GM12892 (cell line): ENCODE data around the gene ATP6AP2.
"Not testable (repeated sequence)": the region's sequence is repeated elsewhere in the genome, so short reads cannot be mapped to it uniquely, and the experiment has no call there.

Source experiments
- DNase-seq: peaks from one replicate; pipeline ENCODE4 v3.0.0; 2011; ENCODE audit not compliant: insufficient read length
- FAIRE-seq: peaks from 2 replicates; lab custom pipeline; 2011; peaks lifted over from hg19 to GRCh38; lab: Jason Lieb, UNC
- POLR2A ChIP-seq: IDR thresholded peaks from 2 replicates; pipeline ENCODE4 v1.6.1; 2011; ENCODE audit warnings: low read depth, low read length, control low read depth
- POLR2AphosphoS5 ChIP-seq: IDR thresholded peaks from 2 replicates; pipeline ENCODE4 v1.6.1; 2011; ENCODE audit warnings: low read depth, low read length, control low read depth
- TAF1 ChIP-seq: IDR thresholded peaks from 2 replicates; pipeline ENCODE4 v1.6.1; 2011; ENCODE audit warnings: low read depth, mild to moderate bottlenecking, control low read depth, low read length, borderline replicate concordance

ATP6AP2 gene

GRCh38 chrX:40579141-40579540, 1.6 kb upstream of the ATP6AP2 start:
- no peak for TF ChIP-seq POLR2AphosphoS5
- TF ChIP-seq POLR2A: no peak
- TF ChIP-seq TAF1: no peak
- no peak for FAIRE-seq
- no peak for DNase-seq

GRCh38 chrX:40579900-40580536, 752 bp upstream of the ATP6AP2 start:
- FAIRE-seq: peak; percentile 5
- DNase-seq: no peak
- TF ChIP-seq POLR2AphosphoS5 (no peak), POLR2A (no peak), TAF1 (no peak)

GRCh38 chrX:40581336-40581920, 658 bp downstream of the ATP6AP2 start:
- no peak for FAIRE-seq
- TF ChIP-seq TAF1: no peak
- TF ChIP-seq POLR2AphosphoS5: no peak
- TF ChIP-seq POLR2A: no peak
- DNase-seq: no peak

- DNase-seq, FAIRE-seq: not testable (repeated sequence)
Measured at GRCh38 chrX:40582178-40582577, 1.4 kb downstream of the ATP6AP2 start.

- TF ChIP-seq POLR2AphosphoS5: no peak
- TF ChIP-seq TAF1: no peak
- TF ChIP-seq POLR2A: no peak
- DNase-seq (no peak), FAIRE-seq (no peak)
Measured at GRCh38 chrX:40582811-40583210, 2.0 kb downstream of the ATP6AP2 start.

GRCh38 chrX:40587623-40588022, 6.9 kb downstream of the ATP6AP2 start:
- DNase-seq, FAIRE-seq: not testable (repeated sequence)

- DNase-seq: not testable (repeated sequence)
- peak; percentile 81 for FAIRE-seq
Measured at GRCh38 chrX:40589616-40590321, 9.0 kb downstream of the ATP6AP2 start.

- no peak for TF ChIP-seq POLR2AphosphoS5
- TF ChIP-seq POLR2A: no peak
- TF ChIP-seq TAF1: no peak
- no peak for FAIRE-seq
- no peak for DNase-seq
Measured at GRCh38 chrX:40603446-40603845, 22.7 kb downstream of the ATP6AP2 start.

GRCh38 chrX:40607381-40607780, 26.6 kb downstream of the ATP6AP2 start:
- no peak for TF ChIP-seq POLR2A
- no peak for TF ChIP-seq POLR2AphosphoS5
- TF ChIP-seq TAF1: no peak
- FAIRE-seq (no peak), DNase-seq (no peak)

GRCh38 chrX:40612511-40612910, 31.7 kb downstream of the ATP6AP2 start:
- no peak for FAIRE-seq
- TF ChIP-seq TAF1 (no peak), POLR2AphosphoS5 (no peak), POLR2A (no peak)

GRCh38 chrX:40615976-40616375, 35.2 kb downstream of the ATP6AP2 start:
- no peak for TF ChIP-seq TAF1
- TF ChIP-seq POLR2AphosphoS5: no peak
- TF ChIP-seq POLR2A: no peak
- DNase-seq (no peak), FAIRE-seq (peak; percentile 58)

More at GRCh38 chrX:40612511-40612910, 31.7 kb downstream of the ATP6AP2 start:
- no peak for DNase-seq

- FAIRE-seq (no peak), DNase-seq (no peak)
- TF ChIP-seq POLR2AphosphoS5: no peak
- no peak for TF ChIP-seq POLR2A
- no peak for TF ChIP-seq TAF1
Measured at GRCh38 chrX:40617566-40617965, 36.8 kb downstream of the ATP6AP2 start.
